Measurements from ENCODE around the gene MOB2.

GRCh38 chr11:1519028-1520010, 32.7 kb upstream of the MOB2 start:
- TF ChIP-seq POLR2A (IDR thresholded peaks at IDR 0.05), result no peak
- TF ChIP-seq CTCF (IDR thresholded peaks at IDR 0.05), result no peak
